Neural cell (in vitro differentiated cells): ENCODE results near the gene ATP4B. TPM values are rescaled to one million over a fixed set of nuclear protein-coding genes. Genes with fewer than 3 reads are reported as not detected.
"Not testable (repeated sequence)": the region's sequence is repeated elsewhere in the genome, so short reads cannot be mapped to it uniquely, and the experiment has no call there.

ENCODE experiments used
- H2AFZ ChIP-seq: fragments of 200-600, 300-800 bp; sonication (generic), shearing (Covaris generic); 2 replicates; pipeline ENCODE4 v1.6.0; 2014; ENCODE audit warnings: low read depth, mild to moderate bottlenecking, antibody characterized with exemption, low read length, moderate library complexity
- H3F3A ChIP-seq: fragments of 200-600 bp; shearing (Covaris generic); 2 replicates; pipeline ENCODE4 v1.6.1; 2016; ENCODE audit warnings: mild to moderate bottlenecking, moderate library complexity, mixed read lengths, antibody characterized with exemption, low read length; ENCODE audit not compliant: insufficient read depth, poor library complexity, severe bottlenecking
- H3K27ac ChIP-seq: fragments of 200-600, 300-800 bp; sonication (generic), shearing (Covaris generic); 2 replicates; pipeline ENCODE4 v1.5.1; 2014; ENCODE audit warnings: mild to moderate bottlenecking, low read length, moderate library complexity
- H3K27me3 ChIP-seq: fragments of 300-800, 200-600 bp; sonication (generic), shearing (Covaris generic); 2 replicates; pipeline ENCODE4 v1.6.0; 2014; ENCODE audit warnings: mild to moderate bottlenecking, low read depth, low read length, moderate library complexity; ENCODE audit not compliant: insufficient read depth
- H3K36me3 ChIP-seq: fragments of 300-800, 200-600 bp; sonication (generic), shearing (Covaris generic); 2 replicates; pipeline ENCODE4 v1.5.1; 2014; ENCODE audit warnings: mild to moderate bottlenecking, antibody characterized with exemption, low read length, moderate library complexity; ENCODE audit not compliant: insufficient read depth
- H3K4me2 ChIP-seq: fragments of 300-800, 200-600 bp; sonication (generic), shearing (Covaris generic); 2 replicates; pipeline ENCODE4 v1.6.0; 2014; ENCODE audit warnings: mild to moderate bottlenecking, low read length
- H3K4me3 ChIP-seq: fragments of 300-800, 200-600 bp; sonication (generic), shearing (Covaris generic); 2 replicates; pipeline ENCODE4 v1.5.1; 2014; ENCODE audit warnings: mild to moderate bottlenecking, low read length, moderate library complexity
- H3K79me2 ChIP-seq: fragments of 200-600 bp; shearing (Covaris generic); replicated peaks from 2 replicates; pipeline ENCODE4 v1.6.0; 2014; ENCODE audit warnings: mild to moderate bottlenecking, low read length, moderate library complexity; ENCODE audit not compliant: insufficient read depth
- H3K9ac ChIP-seq: fragments of 300-800, 200-600 bp; sonication (generic), shearing (Covaris generic); 2 replicates; pipeline ENCODE4 v1.6.1; 2016; ENCODE audit warnings: mild to moderate bottlenecking, low read length, mixed read lengths
- H3K9me2 ChIP-seq: fragments of 200-600 bp; shearing (Covaris generic); 2 replicates; pipeline ENCODE4 v1.6.1; 2016; ENCODE audit warnings: mild to moderate bottlenecking, low read length, mixed read lengths; ENCODE audit not compliant: insufficient read depth
- H3K9me3 ChIP-seq: fragments of 200-600, 300-800 bp; sonication (generic), shearing (Covaris generic); 2 replicates; pipeline ENCODE4 v1.6.1; 2016; ENCODE audit warnings: mild to moderate bottlenecking, mixed run types, low read length, moderate library complexity, mixed read lengths
- H4K20me1 ChIP-seq: fragments of 200-600 bp; shearing (Covaris generic); 2 replicates; pipeline ENCODE4 v1.6.1; 2016; ENCODE audit warnings: mild to moderate bottlenecking, mixed run types; ENCODE audit not compliant: insufficient read depth
- CTCF ChIP-seq: fragments of 450-650 bp; IDR thresholded peaks from 2 replicates; pipeline ENCODE4 v1.5.1; 2014; ENCODE audit warnings: antibody characterized with exemption, mild to moderate bottlenecking, moderate library complexity; ENCODE audit not compliant: poor library complexity, severe bottlenecking
- EP300 ChIP-seq: fragments of 450-650 bp; conservative IDR thresholded peaks from 2 replicates; pipeline ENCODE4 v1.6.1; 2014; ENCODE audit warnings: antibody characterized with exemption, mild to moderate bottlenecking, moderate library complexity; ENCODE audit not compliant: poor library complexity, severe bottlenecking
- EZH2 ChIP-seq: fragments of 200-600, 300-800 bp; shearing (Covaris generic), sonication (generic); IDR thresholded peaks from 2 replicates; pipeline ENCODE4 v1.6.1; 2014; ENCODE audit warnings: antibody characterized with exemption, low read length, borderline replicate concordance, mild to moderate bottlenecking; ENCODE audit not compliant: insufficient read depth, poor library complexity, severe bottlenecking
- MXI1 ChIP-seq: fragments of 450-650 bp; conservative IDR thresholded peaks from 2 replicates; pipeline ENCODE4 v1.6.1; 2014; ENCODE audit warnings: antibody characterized with exemption, mild to moderate bottlenecking; ENCODE audit not compliant: poor library complexity, severe bottlenecking
- POLR2AphosphoS5 ChIP-seq: IDR thresholded peaks from 2 replicates; pipeline ENCODE4 v1.6.1; 2012
- RAD21 ChIP-seq: fragments of 450-650 bp; conservative IDR thresholded peaks from 2 replicates; pipeline ENCODE4 v1.6.1; 2014; ENCODE audit warnings: antibody characterized with exemption, mild to moderate bottlenecking, moderate library complexity
- SMC3 ChIP-seq: fragments of 450-650 bp; conservative IDR thresholded peaks from 2 replicates; pipeline ENCODE4 v1.6.1; 2014; ENCODE audit warnings: antibody characterized with exemption, mild to moderate bottlenecking, moderate library complexity; ENCODE audit not compliant: poor library complexity
- TAF1 ChIP-seq: IDR thresholded peaks from 2 replicates; pipeline ENCODE4 v1.6.1; 2012; ENCODE audit warnings: low read depth
- polyA plus RNA-seq: library from polyadenylated mRNA; depleted of rRNA; stranded (reverse); fragments of >200 nt; gene quantifications from 2 replicates; pipeline ENCODE4 v1.2.3, GENCODE V29; 2014
- TF ChIP-seq, protein P1 (sequence below): IDR thresholded peaks from 2 replicates; pipeline ENCODE4 v1.6.1; 2012; ENCODE audit warnings: borderline replicate concordance

ATP4B gene
- polyA plus RNA-seq, 1 donor from 2014 or later, result not detected

DNA sequence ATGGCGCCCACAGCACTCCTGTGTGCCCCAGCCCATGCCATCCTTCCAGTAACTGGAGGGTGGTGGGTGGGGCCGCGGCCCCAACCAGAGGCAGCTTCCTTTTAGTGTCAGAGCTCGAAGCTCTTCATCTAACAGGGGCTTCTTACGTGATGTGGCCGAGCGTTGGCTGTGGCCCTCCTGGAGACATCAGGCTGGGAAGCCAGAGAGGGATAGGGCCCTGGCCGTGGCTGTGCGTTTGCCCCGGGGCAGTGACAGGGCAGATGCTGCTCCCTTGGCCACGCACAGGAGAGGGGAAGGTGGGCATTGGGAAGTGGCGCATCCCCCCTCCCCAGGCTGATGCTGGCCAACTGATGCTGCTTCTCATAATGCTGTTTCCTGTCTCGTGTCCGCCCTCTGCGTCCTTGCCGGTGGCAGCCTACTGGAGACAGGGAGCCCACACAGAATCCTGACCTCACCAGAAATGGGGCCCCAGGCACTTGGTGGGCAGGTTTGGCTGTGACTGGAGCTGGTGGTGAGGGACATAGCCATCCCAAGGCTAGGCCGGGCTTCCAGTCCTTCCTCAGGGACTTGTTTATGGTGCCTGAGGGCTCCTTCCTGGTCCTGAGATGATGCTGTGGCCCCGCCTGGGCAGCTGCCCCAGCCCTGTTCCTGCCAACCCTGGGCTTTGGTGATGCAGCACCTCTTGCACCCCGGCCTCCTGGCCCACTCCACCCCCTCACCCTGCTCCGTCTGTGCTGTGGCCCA is 34.3 kb downstream of the ATP4B start:
- no peak for TF ChIP-seq POLR2AphosphoS5
- TF ChIP-seq RAD21, result no peak
- no peak for TF ChIP-seq EP300
- TF ChIP-seq CTCF, result no peak
- no peak for TF ChIP-seq TAF1
- no peak for TF ChIP-seq EZH2
- no peak for TF ChIP-seq SMC3
- no peak for TF ChIP-seq MXI1
- TF ChIP-seq, protein P1, sequence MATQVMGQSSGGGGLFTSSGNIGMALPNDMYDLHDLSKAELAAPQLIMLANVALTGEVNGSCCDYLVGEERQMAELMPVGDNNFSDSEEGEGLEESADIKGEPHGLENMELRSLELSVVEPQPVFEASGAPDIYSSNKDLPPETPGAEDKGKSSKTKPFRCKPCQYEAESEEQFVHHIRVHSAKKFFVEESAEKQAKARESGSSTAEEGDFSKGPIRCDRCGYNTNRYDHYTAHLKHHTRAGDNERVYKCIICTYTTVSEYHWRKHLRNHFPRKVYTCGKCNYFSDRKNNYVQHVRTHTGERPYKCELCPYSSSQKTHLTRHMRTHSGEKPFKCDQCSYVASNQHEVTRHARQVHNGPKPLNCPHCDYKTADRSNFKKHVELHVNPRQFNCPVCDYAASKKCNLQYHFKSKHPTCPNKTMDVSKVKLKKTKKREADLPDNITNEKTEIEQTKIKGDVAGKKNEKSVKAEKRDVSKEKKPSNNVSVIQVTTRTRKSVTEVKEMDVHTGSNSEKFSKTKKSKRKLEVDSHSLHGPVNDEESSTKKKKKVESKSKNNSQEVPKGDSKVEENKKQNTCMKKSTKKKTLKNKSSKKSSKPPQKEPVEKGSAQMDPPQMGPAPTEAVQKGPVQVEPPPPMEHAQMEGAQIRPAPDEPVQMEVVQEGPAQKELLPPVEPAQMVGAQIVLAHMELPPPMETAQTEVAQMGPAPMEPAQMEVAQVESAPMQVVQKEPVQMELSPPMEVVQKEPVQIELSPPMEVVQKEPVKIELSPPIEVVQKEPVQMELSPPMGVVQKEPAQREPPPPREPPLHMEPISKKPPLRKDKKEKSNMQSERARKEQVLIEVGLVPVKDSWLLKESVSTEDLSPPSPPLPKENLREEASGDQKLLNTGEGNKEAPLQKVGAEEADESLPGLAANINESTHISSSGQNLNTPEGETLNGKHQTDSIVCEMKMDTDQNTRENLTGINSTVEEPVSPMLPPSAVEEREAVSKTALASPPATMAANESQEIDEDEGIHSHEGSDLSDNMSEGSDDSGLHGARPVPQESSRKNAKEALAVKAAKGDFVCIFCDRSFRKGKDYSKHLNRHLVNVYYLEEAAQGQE, result no peak
- H2AFZ ChIP-seq, result no peak overlapping the region
- H3K9ac ChIP-seq, result no peak overlapping the region
- H3K4me2 ChIP-seq, result no peak overlapping the region
- H3K27me3 ChIP-seq, result no peaks in the 10 kb centered on the region
- no peak overlapping the region for H3K27ac ChIP-seq
- no peak overlapping the region for H3K4me3 ChIP-seq
- H3F3A ChIP-seq, result no peaks in the 10 kb centered on the region
- no peaks in the 10 kb centered on the region for H3K79me2 ChIP-seq
- H3K9me3 ChIP-seq, result no peaks in the 10 kb centered on the region
- H4K20me1 ChIP-seq, result no peaks in the 10 kb centered on the region
- no peaks in the 10 kb centered on the region for H3K9me2 ChIP-seq
- no peaks in the 10 kb centered on the region for H3K36me3 ChIP-seq

DNA sequence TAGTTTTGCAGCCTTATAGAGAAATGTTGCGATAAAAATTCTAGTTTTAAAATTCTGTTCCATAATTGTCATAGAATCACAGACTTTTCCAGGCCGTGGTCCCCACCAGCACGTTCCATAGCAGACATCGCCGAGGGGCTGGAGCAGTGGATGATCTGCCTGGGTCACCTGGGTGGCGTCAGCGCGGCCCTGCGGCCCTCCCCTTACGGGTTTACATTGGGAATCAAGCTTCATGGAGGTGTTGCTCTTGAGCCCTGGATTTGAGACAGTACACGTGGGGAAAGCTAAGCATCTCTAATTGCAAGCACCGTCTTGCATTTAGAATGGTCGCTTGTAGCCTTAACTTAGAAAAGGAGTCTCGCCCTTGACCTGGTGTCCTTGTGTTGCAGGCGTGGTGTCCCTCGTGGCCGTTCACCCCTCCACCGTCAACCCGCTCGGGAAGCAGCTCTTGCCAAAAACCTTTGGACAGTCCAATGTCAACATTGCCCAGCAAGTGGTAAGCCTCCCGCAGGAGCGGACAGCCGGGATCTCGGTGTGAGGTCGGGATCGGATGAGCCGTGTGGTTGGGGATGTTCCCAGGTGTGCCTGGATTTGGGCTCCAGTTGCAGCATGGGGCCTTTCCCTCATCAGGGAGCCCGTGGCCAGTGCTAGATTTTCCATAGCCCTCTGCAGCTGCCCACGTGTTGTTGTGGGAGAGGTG is 35.1 kb downstream of the ATP4B start:
- no peaks in the 10 kb centered on the region for H3K27me3 ChIP-seq
- H3K9me2 ChIP-seq, result no peaks in the 10 kb centered on the region
- no peak overlapping the region for H3K4me2 ChIP-seq
- no peaks in the 10 kb centered on the region for H3K9me3 ChIP-seq
- TF ChIP-seq EZH2 (no peak), TAF1 (no peak), MXI1 (no peak), POLR2AphosphoS5 (no peak), SMC3 (no peak), CTCF (no peak), EP300 (no peak), RAD21 (no peak)
- TF ChIP-seq, protein P1, result no peak
- no peaks in the 10 kb centered on the region for H4K20me1 ChIP-seq
- H3F3A ChIP-seq, result no peaks in the 10 kb centered on the region
- no peak overlapping the region for H3K9ac ChIP-seq
- H3K4me3 ChIP-seq, result no peak overlapping the region
- no peak overlapping the region for H3K27ac ChIP-seq
- H3K36me3 ChIP-seq, result no peaks in the 10 kb centered on the region
- no peaks in the 10 kb centered on the region for H3K79me2 ChIP-seq
- no peak overlapping the region for H2AFZ ChIP-seq

- H3K79me2 ChIP-seq, H3K27me3 ChIP-seq, H4K20me1 ChIP-seq, H3K4me2 ChIP-seq, H3K9ac ChIP-seq, H3K27ac ChIP-seq, H3K4me3 ChIP-seq, H3K9me2 ChIP-seq, H3F3A ChIP-seq, H2AFZ ChIP-seq, H3K36me3 ChIP-seq, H3K9me3 ChIP-seq: not testable (repeated sequence)
These were observed 35.9 kb downstream of the ATP4B start for GRCh38 chr13:113621986-113622550.
